Retinal pigment epithelial cell (primary cell): Measurements from ENCODE around the gene EPC2.
"Not testable (repeated sequence)": the region's sequence is repeated elsewhere in the genome, so short reads cannot be mapped to it uniquely, and the experiment has no call there.

Source experiments
- DNase-seq: peaks from one replicate; pipeline ENCODE4 v3.0.0-alpha.2; 2010; ENCODE audit warnings: low read depth
- H3K4me3 ChIP-seq: 2 replicates; pipeline ENCODE4 v1.5.1; 2011; ENCODE audit warnings: mild to moderate bottlenecking, low read length, control low read depth, moderate library complexity
- CTCF ChIP-seq: conservative IDR thresholded peaks from 2 replicates; pipeline ENCODE4 v1.5.1; 2011; ENCODE audit warnings: low read depth, low read length, control low read depth, inconsistent platforms

The EPC2 gene

DNA sequence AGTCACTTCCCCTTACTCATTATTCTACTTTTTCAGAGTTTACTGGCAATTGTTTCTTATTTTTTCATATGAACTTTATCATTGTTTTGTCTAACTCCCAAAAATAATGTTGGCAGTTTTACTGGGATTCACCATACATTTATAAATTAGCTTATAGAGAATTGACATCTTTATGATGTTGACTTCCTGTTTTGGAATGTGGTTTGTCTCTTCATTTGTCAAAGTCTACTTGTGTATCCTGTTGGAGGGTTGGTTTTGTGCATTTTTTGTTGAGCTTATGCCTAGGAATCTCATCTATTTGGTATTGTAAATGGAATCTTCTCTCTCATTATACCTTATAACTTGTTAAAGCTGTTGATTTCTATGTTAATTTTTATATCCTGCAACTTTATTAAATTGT lies 16.4 kb downstream of the EPC2 start:
- DNase-seq = no peak
- no peak overlapping the region for H3K4me3 ChIP-seq
- TF ChIP-seq CTCF = no peak

GRCh38 chr2:148662332-148662731 lies 17.8 kb downstream of the EPC2 start:
- not testable (repeated sequence) for DNase-seq, H3K4me3 ChIP-seq

GRCh38 chr2:148664229-148664628 lies 19.7 kb downstream of the EPC2 start:
- no peak overlapping the region for H3K4me3 ChIP-seq
- no peak for TF ChIP-seq CTCF
- DNase-seq = no peak

DNA sequence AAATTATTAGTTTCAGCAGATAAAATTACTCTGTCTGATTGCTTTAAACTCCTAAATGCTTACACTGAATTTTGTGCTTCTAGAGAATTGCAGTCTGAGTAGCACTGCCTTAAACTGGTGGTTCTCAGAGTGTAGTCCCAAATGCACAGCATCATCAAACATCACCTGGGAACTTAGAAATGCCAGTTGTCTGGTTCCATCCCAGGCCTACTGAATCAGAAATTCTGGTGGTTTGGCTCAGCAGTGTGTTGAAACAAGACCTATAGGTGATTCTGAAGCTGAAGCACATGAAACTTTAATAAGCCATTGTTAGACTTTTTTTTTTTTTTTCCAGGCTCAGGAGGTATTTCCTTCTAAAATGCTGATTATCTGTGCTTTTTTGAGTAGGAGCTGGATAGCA lies 22.0 kb downstream of the EPC2 start:
- no peak for DNase-seq
- TF ChIP-seq CTCF = no peak
- no peak overlapping the region for H3K4me3 ChIP-seq

DNA sequence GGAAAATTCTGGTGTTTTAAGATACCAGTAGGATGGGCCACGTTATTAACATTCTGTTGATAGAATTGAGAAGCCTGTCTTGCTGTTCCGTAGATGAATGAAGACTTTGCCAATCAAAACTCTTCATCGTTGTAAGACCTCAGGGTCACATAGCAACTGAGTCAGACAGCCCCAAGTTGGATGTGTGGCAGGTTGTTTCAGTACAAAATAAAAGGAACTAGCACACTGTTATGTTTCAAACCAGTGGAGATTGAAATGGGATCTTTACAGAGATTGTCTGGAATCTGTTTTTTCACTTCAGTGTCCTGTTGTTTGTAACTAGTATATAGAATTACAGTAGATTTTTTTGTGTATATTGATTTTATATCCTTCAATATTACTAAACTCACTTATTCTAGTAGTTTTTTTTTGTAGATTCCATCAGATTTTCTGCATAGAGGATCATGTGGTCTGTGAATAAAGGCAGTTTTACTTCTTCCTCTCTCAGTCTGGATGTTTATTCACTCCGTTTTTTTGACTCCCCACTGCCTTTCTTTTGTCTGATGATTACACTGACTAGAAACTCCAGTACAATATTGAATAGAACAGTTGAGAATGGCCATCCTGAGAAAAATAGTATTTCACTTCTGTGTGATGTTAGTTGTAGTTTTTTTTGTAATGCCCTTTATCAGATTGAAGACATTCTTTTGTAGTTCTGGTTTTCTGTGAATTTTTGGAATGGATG lies 22.7 kb downstream of the EPC2 start:
- no peak overlapping the region for H3K4me3 ChIP-seq
- DNase-seq = no peak
- TF ChIP-seq CTCF = no peak

GRCh38 chr2:148670773-148671172 lies 26.2 kb downstream of the EPC2 start:
- TF ChIP-seq CTCF = no peak
- no peak for DNase-seq
- H3K4me3 ChIP-seq = no peak overlapping the region

DNA sequence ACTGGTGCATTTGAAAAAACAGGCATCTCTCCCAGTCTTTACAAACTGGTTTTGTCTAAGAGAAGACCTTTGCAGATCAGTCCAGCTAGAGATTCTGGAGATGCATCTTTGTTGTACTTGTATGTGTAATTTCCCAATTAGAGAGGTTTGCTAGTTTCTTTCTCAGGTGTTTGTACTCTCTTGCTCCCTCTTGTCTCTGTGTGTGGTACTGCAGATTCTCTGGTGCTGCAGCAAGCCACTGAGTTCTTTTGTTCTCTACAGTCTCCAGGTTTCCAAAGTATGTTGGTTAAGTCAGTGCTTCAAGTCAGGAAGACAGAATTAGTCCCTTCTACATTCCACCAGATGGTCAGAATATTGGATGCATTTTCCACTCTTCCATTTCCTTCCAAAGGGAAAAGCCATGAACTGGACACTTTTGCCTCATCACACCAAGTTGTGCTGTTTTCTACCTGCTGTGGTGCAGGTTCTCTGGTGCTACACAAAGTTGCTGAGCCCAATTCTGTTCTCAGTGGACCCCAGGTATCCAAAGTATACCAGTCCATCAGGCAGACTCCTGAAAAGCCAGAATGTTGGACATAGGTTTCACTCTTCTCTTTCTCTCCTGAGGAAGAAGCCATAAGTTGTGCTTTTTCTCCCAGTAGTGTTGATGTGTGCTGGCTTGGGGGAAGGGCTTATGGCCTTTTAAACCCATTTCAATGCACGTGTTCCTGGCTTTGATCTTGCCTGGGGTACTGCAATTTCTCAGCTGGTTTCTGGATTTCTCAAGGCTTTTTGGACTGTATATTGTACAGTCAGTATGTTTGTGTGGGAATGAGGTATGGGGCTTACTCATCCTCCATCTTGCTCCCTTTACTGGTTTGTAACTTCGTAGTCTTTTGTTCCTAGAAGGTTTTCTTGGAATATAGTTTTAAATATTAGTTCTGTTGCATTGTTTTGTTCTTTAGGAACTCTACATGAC lies 29.8 kb downstream of the EPC2 start:
- H3K4me3 ChIP-seq = no peak overlapping the region
- peak; percentile 73 for TF ChIP-seq CTCF
- DNase-seq = no peak
